Caco-2 (cell line): Measurements from ENCODE around the gene DMGDH. TPM values are rescaled to one million over a fixed set of nuclear protein-coding genes. Genes with fewer than 3 reads are reported as not detected.

ENCODE experiments used
- BruUV-seq: library from RNA; stranded (reverse); fragments of 400-500 nt; replicated peaks from 2 replicates; lab custom pipeline; 2021; lab: Mats Ljungman, UMichigan
- CTCF ChIA-PET: fragments of 300-600 bp; sonication (Branson Sonifier 250); formaldehyde crosslinking; loops from one replicate; lab custom pipeline; 2022; ENCODE audit warnings: antibody characterized with exemption; lab: Charles Lee
- POLR2A ChIA-PET: fragments of 300-600 bp; sonication (Branson Sonifier 250); formaldehyde crosslinking; loops from one replicate; lab custom pipeline; 2022; ENCODE audit warnings: antibody characterized with exemption; lab: Charles Lee
- DNase-seq, 2 experiments: peaks; one replicate each; pipeline versions ENCODE4 v3.0.0 to v3.0.0-alpha.2; 2020 to 2022
- H3K27me3 ChIP-seq: replicated peaks from 2 replicates; pipeline ENCODE4 v1.6.0; 2011; ENCODE audit warnings: low read length; ENCODE audit not compliant: control insufficient read depth, insufficient read depth
- H3K36me3 ChIP-seq: 2 replicates; pipeline ENCODE4 v1.5.1; 2011; ENCODE audit warnings: low read length; ENCODE audit not compliant: control insufficient read depth, insufficient read depth
- H3K4me1 ChIP-seq: fragments of 250-450 bp; sonication (Bioruptor Pico); 2 replicates; pipeline ENCODE4 v1.5.1; 2020; ENCODE audit warnings: mild to moderate bottlenecking
- H3K4me3 ChIP-seq: 2 replicates; pipeline ENCODE4 v1.5.1; 2011; ENCODE audit warnings: low read depth, mild to moderate bottlenecking, control low read depth, low read length
- H3K9me3 ChIP-seq: fragments of 250-450 bp; sonication (Bioruptor Pico); 2 replicates; pipeline ENCODE4 v1.5.1; 2020; ENCODE audit warnings: mild to moderate bottlenecking, moderate library complexity
- H3K27ac Mint-ChIP-seq: one replicate; pipeline ENCODE4 v1.8.0; 2022; ENCODE audit warnings: mixed read lengths; ENCODE audit not compliant: unreplicated experiment
- H3K27me3 Mint-ChIP-seq: one replicate; pipeline ENCODE4 v1.8.0; 2022; ENCODE audit warnings: mixed read lengths; ENCODE audit not compliant: insufficient read depth, unreplicated experiment
- H3K36me3 Mint-ChIP-seq: one replicate; pipeline ENCODE4 v1.8.0; 2022; ENCODE audit warnings: mild to moderate bottlenecking, mixed read lengths; ENCODE audit not compliant: insufficient read depth, unreplicated experiment
- H3K4me1 Mint-ChIP-seq: one replicate; pipeline ENCODE4 v1.8.0; 2022; ENCODE audit warnings: low read depth, mixed read lengths; ENCODE audit not compliant: unreplicated experiment
- H3K4me3 Mint-ChIP-seq: one replicate; pipeline ENCODE4 v1.8.0; 2022; ENCODE audit warnings: mild to moderate bottlenecking, moderate library complexity, mixed read lengths; ENCODE audit not compliant: unreplicated experiment
- H3K9me3 Mint-ChIP-seq: one replicate; pipeline ENCODE4 v1.8.0; 2022; ENCODE audit warnings: mixed read lengths; ENCODE audit not compliant: unreplicated experiment
- intact Hi-C: fragments of 100-400 bp; cut with micrococcal nuclease; formaldehyde crosslinking; loops from one replicate; pipeline ENCODE4 v1.10.0; 2022; ENCODE audit not compliant: unreplicated experiment
- total RNA-seq: library from RNA; stranded (reverse); gene quantifications from 2 replicates; pipeline ENCODE4 v1.2.3, GENCODE V29; 2022
- TF ChIP-seq, protein P1 (sequence below), 2 experiments: fragments of 200-600 bp in 1 of 2; IDR thresholded peaks; 1 replicate in 1 of 2; 2 replicates in 1 of 2; pipeline versions ENCODE4 v1.5.1 to v1.8.0; 2011 to 2022; ENCODE audit warnings: antibody characterized with exemption in 1 of 2, control low read depth in 1 of 2, inconsistent platforms in 1 of 2, low read depth in 1 of 2, low read length in 1 of 2, mild to moderate bottlenecking in 1 of 2, moderate library complexity in 1 of 2; ENCODE audit not compliant: insufficient read depth in 1 of 2, severe bottlenecking in 1 of 2, unreplicated experiment in 1 of 2

The DMGDH gene
- total RNA-seq, 1 experiment from 2014 or later: 1.8 TPM

GRCh38 chr5:79047199-79047598, 22.3 kb downstream of the DMGDH start:
- intact Hi-C loops: no loop called here

GRCh38 chr5:79042188-79042587, 27.3 kb downstream of the DMGDH start:
- DNase-seq: no peak
- Mint-ChIP-seq H3K4me1 (no peaks in the 10 kb centered on the region), H3K9me3 (no peaks in the 10 kb centered on the region), H3K4me3 (no peak overlapping the region), H3K36me3 (no peaks in the 10 kb centered on the region), H3K27ac (no peak overlapping the region), H3K27me3 (peaks cover 8% of the 10 kb centered on the region)
- Histone ChIP-seq H3K27me3 (no peaks in the 10 kb centered on the region), H3K9me3 (no peaks in the 10 kb centered on the region), H3K4me3 (no peak overlapping the region), H3K36me3 (no peaks in the 10 kb centered on the region), H3K4me1 (no peaks in the 10 kb centered on the region)
- ChIA-PET CTCF (no interaction called here), POLR2A (no interaction called here)
- no TSS peak for BruUV-seq
- TF ChIP-seq, protein P1, sequence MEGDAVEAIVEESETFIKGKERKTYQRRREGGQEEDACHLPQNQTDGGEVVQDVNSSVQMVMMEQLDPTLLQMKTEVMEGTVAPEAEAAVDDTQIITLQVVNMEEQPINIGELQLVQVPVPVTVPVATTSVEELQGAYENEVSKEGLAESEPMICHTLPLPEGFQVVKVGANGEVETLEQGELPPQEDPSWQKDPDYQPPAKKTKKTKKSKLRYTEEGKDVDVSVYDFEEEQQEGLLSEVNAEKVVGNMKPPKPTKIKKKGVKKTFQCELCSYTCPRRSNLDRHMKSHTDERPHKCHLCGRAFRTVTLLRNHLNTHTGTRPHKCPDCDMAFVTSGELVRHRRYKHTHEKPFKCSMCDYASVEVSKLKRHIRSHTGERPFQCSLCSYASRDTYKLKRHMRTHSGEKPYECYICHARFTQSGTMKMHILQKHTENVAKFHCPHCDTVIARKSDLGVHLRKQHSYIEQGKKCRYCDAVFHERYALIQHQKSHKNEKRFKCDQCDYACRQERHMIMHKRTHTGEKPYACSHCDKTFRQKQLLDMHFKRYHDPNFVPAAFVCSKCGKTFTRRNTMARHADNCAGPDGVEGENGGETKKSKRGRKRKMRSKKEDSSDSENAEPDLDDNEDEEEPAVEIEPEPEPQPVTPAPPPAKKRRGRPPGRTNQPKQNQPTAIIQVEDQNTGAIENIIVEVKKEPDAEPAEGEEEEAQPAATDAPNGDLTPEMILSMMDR (IDR thresholded peaks at IDR 0.05; ENCODE audit: insufficient read depth in 1 of 2, low read depth in 1 of 2, low read length in 1 of 2, severe bottlenecking in 1 of 2, unreplicated experiment in 1 of 2): no peak
- intact Hi-C loops: no loop called here

More at GRCh38 chr5:79047199-79047598, 22.3 kb downstream of the DMGDH start:
- H3K4me1 Mint-ChIP-seq: no peaks in the 10 kb centered on the region
- BruUV-seq: no TSS peak
- Histone ChIP-seq H3K4me1 (no peaks in the 10 kb centered on the region), H3K4me3 (no peak overlapping the region), H3K27me3 (no peaks in the 10 kb centered on the region), H3K36me3 (no peaks in the 10 kb centered on the region), H3K9me3 (peaks cover 5% of the 10 kb centered on the region)
- POLR2A ChIA-PET: no interaction called here
- CTCF ChIA-PET: interaction anchor here (0.6 kb wide), 1 partner anchor 18 kb away, joined by 4 read pairs; no protein-coding TSS in a partner anchor
- H3K9me3 Mint-ChIP-seq: peaks cover 9% of the 10 kb centered on the region
- H3K27ac Mint-ChIP-seq: no peak overlapping the region
- H3K27me3 Mint-ChIP-seq: peaks cover 12% of the 10 kb centered on the region
- no peak for DNase-seq
- no peak overlapping the region for H3K4me3 Mint-ChIP-seq
- TF ChIP-seq, protein P1 (IDR thresholded peaks at IDR 0.05; ENCODE audit: insufficient read depth in 1 of 2, low read depth in 1 of 2, low read length in 1 of 2, severe bottlenecking in 1 of 2, unreplicated experiment in 1 of 2): no peak
- H3K36me3 Mint-ChIP-seq: no peaks in the 10 kb centered on the region

GRCh38 chr5:79036769-79037168, 32.7 kb downstream of the DMGDH start:
- DNase-seq: no peak
- Histone ChIP-seq H3K27me3 (no peaks in the 10 kb centered on the region), H3K9me3 (no peaks in the 10 kb centered on the region), H3K4me1 (no peaks in the 10 kb centered on the region), H3K36me3 (no peaks in the 10 kb centered on the region), H3K4me3 (no peak overlapping the region)
- CTCF ChIA-PET: no interaction called here
- H3K27me3 Mint-ChIP-seq: peaks cover 2% of the 10 kb centered on the region
- TF ChIP-seq, protein P1 (IDR thresholded peaks at IDR 0.05; ENCODE audit: insufficient read depth in 1 of 2, low read depth in 1 of 2, low read length in 1 of 2, severe bottlenecking in 1 of 2, unreplicated experiment in 1 of 2): no peak
- no peak overlapping the region for H3K27ac Mint-ChIP-seq
- no peaks in the 10 kb centered on the region for H3K9me3 Mint-ChIP-seq
- BruUV-seq: no TSS peak
- H3K4me3 Mint-ChIP-seq: no peak overlapping the region
- H3K4me1 Mint-ChIP-seq: no peaks in the 10 kb centered on the region
- intact Hi-C loops: no loop called here
- no peaks in the 10 kb centered on the region for H3K36me3 Mint-ChIP-seq
- POLR2A ChIA-PET: no interaction called here
